Kidney (tissue), 14 donors: ENCODE data around the gene ODF2. TPM values are rescaled to one million over a fixed set of nuclear protein-coding genes. Genes with fewer than 3 reads are reported as not detected.

Source experiments
- DNase-seq, 5 donors: peaks; one replicate each; pipeline ENCODE4 v3.0.0-alpha.2; 2013 to 2020
- FAIRE-seq: peaks from 2 replicates; lab custom pipeline; 2012; peaks lifted over from hg19 to GRCh38; lab: Jason Lieb, UNC
- H3K27ac ChIP-seq, 2 donors: one replicate each; pipeline ENCODE4 v1.7.0; 2013; ENCODE audit warnings: low read depth in 2 of 2, low read length in 2 of 2, inconsistent platforms in 1 of 2
- H3K27me3 ChIP-seq: one replicate; pipeline ENCODE4 v1.7.1; 2013; ENCODE audit warnings: low read length, inconsistent platforms; ENCODE audit not compliant: control insufficient read depth, insufficient read depth
- H3K36me3 ChIP-seq, 3 donors: one replicate each; pipeline versions ENCODE4 v1.7.0 to v1.7.1; 2013; ENCODE audit warnings: low read length in 3 of 3, control low read depth in 1 of 3, inconsistent platforms in 1 of 3; ENCODE audit not compliant: insufficient read depth in 3 of 3, control insufficient read depth in 2 of 3
- H3K4me1 ChIP-seq, 3 donors: one replicate each; pipeline versions ENCODE4 v1.7.0 to v1.7.1; 2013; ENCODE audit warnings: low read length in 3 of 3, inconsistent platforms in 1 of 3, low read depth in 1 of 3; ENCODE audit not compliant: control insufficient read depth in 2 of 3, insufficient read depth in 2 of 3
- H3K4me3 ChIP-seq, 3 donors: one replicate each; pipeline versions ENCODE4 v1.7.0 to v1.8.1; 2013; ENCODE audit warnings: low read length in 3 of 3, control low read depth in 1 of 3, inconsistent platforms in 1 of 3
- H3K9ac ChIP-seq, 3 donors: one replicate each; pipeline versions ENCODE4 v1.7.0 to v1.7.1; 2013; ENCODE audit warnings: low read length in 3 of 3, control low read depth in 1 of 3, inconsistent platforms in 1 of 3
- H3K9me3 ChIP-seq, 3 donors: one replicate each; pipeline versions ENCODE4 v1.7.0 to v1.7.1; 2013; ENCODE audit warnings: low read length in 3 of 3, control low read depth in 1 of 3, inconsistent platforms in 1 of 3; ENCODE audit not compliant: control insufficient read depth in 2 of 3, insufficient read depth in 1 of 3
- CTCF ChIP-seq: IDR thresholded peaks from 3 replicates; pipeline ENCODE4 v1.5.1; 2012; ENCODE audit warnings: mild to moderate bottlenecking, moderate library complexity, borderline replicate concordance; ENCODE audit not compliant: insufficient read depth; ENCODE audit errors: extremely low read depth
- intact Hi-C: fragments of 100-400 bp; cut with DNase I; formaldehyde crosslinking; loops from one replicate; pipeline ENCODE4 v1.11.1; 2022
- polyA plus RNA-seq: library from polyadenylated mRNA; stranded (reverse); fragments of 350-450 nt; fragmentation: Illumina TruSeq; extraction: RNeasy Lipid Tissue Mini Kit (QIAGEN cat#74804); gene quantifications from one replicate; pipeline ENCODE4 v1.2.3, GENCODE V29; 2014; ENCODE audit warnings: low read depth, low replicate concordance; ENCODE audit not compliant: insufficient read depth
- total RNA-seq: library from RNA; stranded (reverse); fragmentation: NEBNext Ultra II Directional; extraction: Animal tissue kit (Norgen Biotek cat#: 25700); gene quantifications from one replicate; pipeline ENCODE4 v1.2.1, GENCODE V29; 2021
- donor health status: control.
- donor health status: control.
- donor health status: control.
- donor health status: control.
- donor health status: control.
- donor health status: DM: yes; HTN: yes; CAD: no.
- donor health status: Normal renal cell carcinoma (clear cell type).

The ODF2 gene
- total and polyA plus RNA-seq, 2 donors from 2014 or later = 10.6 to 23.6 TPM

DNA sequence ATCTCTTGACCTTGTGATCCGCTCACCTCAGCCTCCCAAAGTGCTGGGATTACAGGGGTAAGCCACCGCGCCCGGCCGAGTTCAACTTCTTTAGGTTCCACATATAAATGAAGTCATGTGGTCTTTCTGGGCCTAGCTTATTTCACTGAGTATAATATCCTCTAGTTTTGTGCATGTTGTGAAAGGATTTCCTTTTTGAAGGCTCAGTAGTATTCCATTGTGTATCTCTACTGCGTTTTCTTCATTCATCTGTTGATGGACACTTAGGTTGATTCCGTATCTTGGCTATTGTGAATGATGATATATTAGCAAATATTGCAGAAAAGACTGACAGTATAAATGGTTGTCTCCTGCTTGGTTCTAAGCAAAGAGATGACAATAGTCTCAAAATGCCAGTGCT lies 20.1 kb downstream of the ODF2 start:
- FAIRE-seq = no peak

DNA sequence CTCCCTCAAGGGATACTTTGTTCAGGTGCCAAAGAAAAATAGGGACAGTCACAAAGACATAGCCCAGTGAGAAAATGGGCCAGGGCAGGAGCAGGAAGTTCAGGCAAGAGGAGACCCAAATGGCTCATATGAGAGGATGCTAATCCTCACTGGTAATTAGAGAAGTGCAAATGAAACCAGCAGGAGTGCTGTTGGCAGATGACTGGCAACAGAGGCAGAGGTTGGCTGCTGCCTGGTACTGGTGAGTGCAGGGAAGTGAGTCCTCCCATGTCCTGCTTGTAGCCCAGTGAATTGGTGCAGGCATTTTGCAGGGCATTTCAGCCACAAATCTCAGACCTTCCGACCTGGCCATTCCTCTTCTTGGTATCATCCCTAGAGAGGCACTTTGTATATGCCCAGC lies 23.5 kb downstream of the ODF2 start:
- H3K4me3 ChIP-seq = no peak overlapping the region
- peaks cover 3 to 22% (median 7%) of the 10 kb centered on the region in 3 donors for H3K36me3 ChIP-seq
- intact Hi-C loops = no loop called here
- TF ChIP-seq CTCF = no peak
- no peaks in the 10 kb centered on the region for H3K27me3 ChIP-seq
- H3K9me3 ChIP-seq = no peaks in the 10 kb centered on the region
- H3K27ac ChIP-seq = no peak overlapping the region
- H3K4me1 ChIP-seq = no peaks in the 10 kb centered on the region
- H3K9ac ChIP-seq = no peak overlapping the region
- DNase-seq = peak in 1 of 5 donors; percentile 4
- no peak for FAIRE-seq

More for the DNA sequence above, 20.1 kb downstream of the ODF2 start:
- no peaks in the 10 kb centered on the region for H3K27me3 ChIP-seq
- H3K27ac ChIP-seq = no peak overlapping the region
- no peaks in the 10 kb centered on the region for H3K9me3 ChIP-seq
- H3K36me3 ChIP-seq = peaks cover 0 to 14% (median 7%) of the 10 kb centered on the region in 3 donors
- no peak overlapping the region for H3K9ac ChIP-seq
- DNase-seq = no peak
- TF ChIP-seq CTCF = no peak
- intact Hi-C loops = no loop called here
- H3K4me3 ChIP-seq = no peak overlapping the region
- no peaks in the 10 kb centered on the region for H3K4me1 ChIP-seq

DNA sequence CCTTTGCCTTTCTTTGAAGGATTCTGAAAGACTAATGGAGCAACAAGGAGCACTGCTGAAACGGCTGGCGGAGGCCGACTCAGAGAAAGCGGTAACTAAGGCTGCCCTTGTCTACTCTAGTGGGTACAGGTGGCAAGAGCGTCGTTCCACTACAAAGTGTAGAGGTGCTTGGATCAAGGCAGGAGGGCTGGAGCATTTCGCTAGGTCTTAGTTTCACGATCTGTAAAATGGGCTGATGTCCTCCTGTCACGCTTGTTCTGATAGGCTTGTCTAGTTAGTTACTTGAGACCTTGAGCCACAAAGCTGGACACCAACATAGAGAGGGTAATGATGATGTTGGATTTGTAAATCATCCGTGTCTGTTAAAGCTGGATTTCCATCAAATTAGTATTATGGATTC lies 25.8 kb downstream of the ODF2 start:
- H3K9me3 ChIP-seq = no peaks in the 10 kb centered on the region
- H3K4me1 ChIP-seq = no peaks in the 10 kb centered on the region
- no peak for TF ChIP-seq CTCF
- FAIRE-seq (no peak), DNase-seq (peak in 1 of 5 donors; percentile 10)
- intact Hi-C loops = no loop called here
- peaks cover 3 to 35% (median 22%) of the 10 kb centered on the region in 3 donors for H3K36me3 ChIP-seq
- no peak overlapping the region for H3K4me3 ChIP-seq
- no peaks in the 10 kb centered on the region for H3K27me3 ChIP-seq
- H3K27ac ChIP-seq = no peak overlapping the region
- no peak overlapping the region for H3K9ac ChIP-seq

DNA sequence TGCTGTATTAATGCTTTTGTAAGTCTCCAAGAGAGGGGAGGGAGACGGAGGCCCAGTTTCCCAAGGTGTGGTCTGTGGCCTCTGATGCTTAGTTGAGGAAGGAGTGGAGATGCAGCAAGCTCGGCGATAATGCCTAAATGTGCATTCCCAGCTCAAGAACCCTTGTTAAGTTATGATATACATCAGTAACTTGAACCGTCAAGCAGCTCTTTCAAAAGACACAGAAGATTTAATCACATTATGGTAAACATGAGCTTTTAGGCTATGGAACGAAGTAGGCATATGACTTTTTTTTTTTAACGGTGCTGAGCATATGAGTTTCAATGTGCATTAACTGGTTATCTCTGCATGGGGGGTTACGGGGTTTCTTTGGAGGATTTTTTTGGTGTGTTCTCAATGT lies 26.4 kb downstream of the ODF2 start:
- H3K4me3 ChIP-seq = no peak overlapping the region
- H3K9me3 ChIP-seq = no peaks in the 10 kb centered on the region
- no peak overlapping the region for H3K27ac ChIP-seq
- peaks cover 3 to 36% (median 23%) of the 10 kb centered on the region in 3 donors for H3K36me3 ChIP-seq
- FAIRE-seq (no peak), DNase-seq (peak in 1 of 5 donors; percentile 12)
- no peak for TF ChIP-seq CTCF
- no peak overlapping the region for H3K9ac ChIP-seq
- no peaks in the 10 kb centered on the region for H3K27me3 ChIP-seq
- intact Hi-C loops = no loop called here
- no peaks in the 10 kb centered on the region for H3K4me1 ChIP-seq
